Measurements from ENCODE around the gene IMMT. TPM values are rescaled to one million over a fixed set of nuclear protein-coding genes. Genes with fewer than 3 reads are reported as not detected.

IMMT gene
- total and polyA plus RNA-seq, 2 experiments from 2014 or later = 71.0 to 96.7 TPM

DNA sequence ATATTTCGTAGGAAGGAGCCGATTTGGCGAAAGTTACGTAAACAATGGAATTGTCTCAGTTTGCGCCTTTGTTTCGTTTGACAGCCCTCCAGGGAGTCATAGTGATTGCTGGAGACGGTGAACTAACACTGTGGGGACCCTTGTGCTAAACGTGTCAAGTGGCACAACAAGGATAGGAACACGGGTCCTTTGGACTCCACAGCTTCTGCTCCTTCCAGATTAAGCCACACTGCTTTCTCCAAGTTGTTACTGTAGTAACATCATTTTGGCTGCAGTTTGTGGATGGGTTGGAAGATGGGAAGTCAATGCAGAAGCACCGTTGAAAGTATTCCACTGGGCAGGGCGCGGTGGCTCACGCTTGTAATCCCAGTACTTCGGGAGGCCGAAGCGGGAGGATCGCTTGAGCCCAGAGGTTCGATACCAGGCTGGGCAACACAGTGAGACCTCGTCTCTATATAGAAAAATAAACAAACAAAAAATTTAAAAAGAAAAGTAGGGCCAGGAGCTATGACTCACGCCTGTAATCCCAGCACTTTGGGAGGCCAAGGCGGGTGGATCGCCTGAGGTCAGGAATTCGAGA is 636 bp upstream of the IMMT start:
- no peak for DNase-seq (ENCODE audit: low spot score)
- Mint-ChIP-seq H3K4me3 (peak overlapping the region; percentile 90), H3K36me3 (ENCODE audit: low read depth) (peaks cover 14% of the 10 kb centered on the region), H3K27ac (peak overlapping the region; percentile 99), H3K4me1 (peaks cover 21% of the 10 kb centered on the region), H3K27me3 (ENCODE audit: insufficient read depth, low read depth, poor library complexity) (peaks cover 9% of the 10 kb centered on the region), H3K9me3 (peaks cover 3% of the 10 kb centered on the region; the same call in 1 of the 3 replicates)
- Histone ChIP-seq H3K4me3 (peak overlapping the region; percentile 81), H3F3A (replicated peaks; ENCODE audit: low read depth) (no peaks in the 10 kb centered on the region), H3K27ac (ENCODE audit: low read depth) (peak overlapping the region; percentile 69; the same call in 1 of the 2 replicates), H3K9me2 (ENCODE audit: insufficient read depth) (no peaks in the 10 kb centered on the region), H2AFZ (peak overlapping the region; percentile 1; the same call in 1 of the 2 replicates), H3K36me3 (ENCODE audit: insufficient read depth) (no peaks in the 10 kb centered on the region), H3K79me2 (replicated peaks; ENCODE audit: insufficient read depth) (peaks cover 52% of the 10 kb centered on the region), H4K20me1 (replicated peaks; ENCODE audit: insufficient read depth) (peaks cover 12% of the 10 kb centered on the region), H3K4me2 (peak overlapping the region; percentile 85), H3K4me1 (ENCODE audit: insufficient read depth) (peaks cover 9% of the 10 kb centered on the region; the same call in 1 of the 2 replicates), H3K27me3 (ENCODE audit: insufficient read depth) (no peaks in the 10 kb centered on the region)
- TF ChIP-seq, protein P1, sequence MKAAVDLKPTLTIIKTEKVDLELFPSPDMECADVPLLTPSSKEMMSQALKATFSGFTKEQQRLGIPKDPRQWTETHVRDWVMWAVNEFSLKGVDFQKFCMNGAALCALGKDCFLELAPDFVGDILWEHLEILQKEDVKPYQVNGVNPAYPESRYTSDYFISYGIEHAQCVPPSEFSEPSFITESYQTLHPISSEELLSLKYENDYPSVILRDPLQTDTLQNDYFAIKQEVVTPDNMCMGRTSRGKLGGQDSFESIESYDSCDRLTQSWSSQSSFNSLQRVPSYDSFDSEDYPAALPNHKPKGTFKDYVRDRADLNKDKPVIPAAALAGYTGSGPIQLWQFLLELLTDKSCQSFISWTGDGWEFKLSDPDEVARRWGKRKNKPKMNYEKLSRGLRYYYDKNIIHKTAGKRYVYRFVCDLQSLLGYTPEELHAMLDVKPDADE (IDR thresholded peaks at IDR 0.05) = no peak
- TF ChIP-seq ZNF331 (CRISPR knock-in tag; IDR thresholded peaks at IDR 0.05; ENCODE audit: low read depth) (no peak), ZNF114 (CRISPR knock-in tag; IDR thresholded peaks at IDR 0.05) (no peak), POLR2AphosphoS5 (IDR thresholded peaks at IDR 0.05; ENCODE audit: low read depth) (no peak), EZH2phosphoT487 (IDR thresholded peaks at IDR 0.05; ENCODE audit: unreplicated experiment) (no peak), EZH2 (IDR thresholded peaks at IDR 0.05; ENCODE audit: low read depth, unreplicated experiment) (no peak), JUNB (IDR thresholded peaks at IDR 0.05; ENCODE audit: unreplicated experiment) (no peak), STAT1 (IDR thresholded peaks at IDR 0.05; ENCODE audit: unreplicated experiment) (no peak), NANOG (IDR thresholded peaks at IDR 0.05; ENCODE audit: borderline replicate concordance) (no peak), CREB1 (CRISPR knock-in tag; IDR thresholded peaks at IDR 0.05; ENCODE audit: low read depth) (no peak)
- TF ChIP-seq, protein P2, sequence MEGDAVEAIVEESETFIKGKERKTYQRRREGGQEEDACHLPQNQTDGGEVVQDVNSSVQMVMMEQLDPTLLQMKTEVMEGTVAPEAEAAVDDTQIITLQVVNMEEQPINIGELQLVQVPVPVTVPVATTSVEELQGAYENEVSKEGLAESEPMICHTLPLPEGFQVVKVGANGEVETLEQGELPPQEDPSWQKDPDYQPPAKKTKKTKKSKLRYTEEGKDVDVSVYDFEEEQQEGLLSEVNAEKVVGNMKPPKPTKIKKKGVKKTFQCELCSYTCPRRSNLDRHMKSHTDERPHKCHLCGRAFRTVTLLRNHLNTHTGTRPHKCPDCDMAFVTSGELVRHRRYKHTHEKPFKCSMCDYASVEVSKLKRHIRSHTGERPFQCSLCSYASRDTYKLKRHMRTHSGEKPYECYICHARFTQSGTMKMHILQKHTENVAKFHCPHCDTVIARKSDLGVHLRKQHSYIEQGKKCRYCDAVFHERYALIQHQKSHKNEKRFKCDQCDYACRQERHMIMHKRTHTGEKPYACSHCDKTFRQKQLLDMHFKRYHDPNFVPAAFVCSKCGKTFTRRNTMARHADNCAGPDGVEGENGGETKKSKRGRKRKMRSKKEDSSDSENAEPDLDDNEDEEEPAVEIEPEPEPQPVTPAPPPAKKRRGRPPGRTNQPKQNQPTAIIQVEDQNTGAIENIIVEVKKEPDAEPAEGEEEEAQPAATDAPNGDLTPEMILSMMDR (conservative IDR thresholded peaks at IDR 0.05; ENCODE audit: low read depth in 2 of 2) = no peak
- TF ChIP-seq, protein P3, sequence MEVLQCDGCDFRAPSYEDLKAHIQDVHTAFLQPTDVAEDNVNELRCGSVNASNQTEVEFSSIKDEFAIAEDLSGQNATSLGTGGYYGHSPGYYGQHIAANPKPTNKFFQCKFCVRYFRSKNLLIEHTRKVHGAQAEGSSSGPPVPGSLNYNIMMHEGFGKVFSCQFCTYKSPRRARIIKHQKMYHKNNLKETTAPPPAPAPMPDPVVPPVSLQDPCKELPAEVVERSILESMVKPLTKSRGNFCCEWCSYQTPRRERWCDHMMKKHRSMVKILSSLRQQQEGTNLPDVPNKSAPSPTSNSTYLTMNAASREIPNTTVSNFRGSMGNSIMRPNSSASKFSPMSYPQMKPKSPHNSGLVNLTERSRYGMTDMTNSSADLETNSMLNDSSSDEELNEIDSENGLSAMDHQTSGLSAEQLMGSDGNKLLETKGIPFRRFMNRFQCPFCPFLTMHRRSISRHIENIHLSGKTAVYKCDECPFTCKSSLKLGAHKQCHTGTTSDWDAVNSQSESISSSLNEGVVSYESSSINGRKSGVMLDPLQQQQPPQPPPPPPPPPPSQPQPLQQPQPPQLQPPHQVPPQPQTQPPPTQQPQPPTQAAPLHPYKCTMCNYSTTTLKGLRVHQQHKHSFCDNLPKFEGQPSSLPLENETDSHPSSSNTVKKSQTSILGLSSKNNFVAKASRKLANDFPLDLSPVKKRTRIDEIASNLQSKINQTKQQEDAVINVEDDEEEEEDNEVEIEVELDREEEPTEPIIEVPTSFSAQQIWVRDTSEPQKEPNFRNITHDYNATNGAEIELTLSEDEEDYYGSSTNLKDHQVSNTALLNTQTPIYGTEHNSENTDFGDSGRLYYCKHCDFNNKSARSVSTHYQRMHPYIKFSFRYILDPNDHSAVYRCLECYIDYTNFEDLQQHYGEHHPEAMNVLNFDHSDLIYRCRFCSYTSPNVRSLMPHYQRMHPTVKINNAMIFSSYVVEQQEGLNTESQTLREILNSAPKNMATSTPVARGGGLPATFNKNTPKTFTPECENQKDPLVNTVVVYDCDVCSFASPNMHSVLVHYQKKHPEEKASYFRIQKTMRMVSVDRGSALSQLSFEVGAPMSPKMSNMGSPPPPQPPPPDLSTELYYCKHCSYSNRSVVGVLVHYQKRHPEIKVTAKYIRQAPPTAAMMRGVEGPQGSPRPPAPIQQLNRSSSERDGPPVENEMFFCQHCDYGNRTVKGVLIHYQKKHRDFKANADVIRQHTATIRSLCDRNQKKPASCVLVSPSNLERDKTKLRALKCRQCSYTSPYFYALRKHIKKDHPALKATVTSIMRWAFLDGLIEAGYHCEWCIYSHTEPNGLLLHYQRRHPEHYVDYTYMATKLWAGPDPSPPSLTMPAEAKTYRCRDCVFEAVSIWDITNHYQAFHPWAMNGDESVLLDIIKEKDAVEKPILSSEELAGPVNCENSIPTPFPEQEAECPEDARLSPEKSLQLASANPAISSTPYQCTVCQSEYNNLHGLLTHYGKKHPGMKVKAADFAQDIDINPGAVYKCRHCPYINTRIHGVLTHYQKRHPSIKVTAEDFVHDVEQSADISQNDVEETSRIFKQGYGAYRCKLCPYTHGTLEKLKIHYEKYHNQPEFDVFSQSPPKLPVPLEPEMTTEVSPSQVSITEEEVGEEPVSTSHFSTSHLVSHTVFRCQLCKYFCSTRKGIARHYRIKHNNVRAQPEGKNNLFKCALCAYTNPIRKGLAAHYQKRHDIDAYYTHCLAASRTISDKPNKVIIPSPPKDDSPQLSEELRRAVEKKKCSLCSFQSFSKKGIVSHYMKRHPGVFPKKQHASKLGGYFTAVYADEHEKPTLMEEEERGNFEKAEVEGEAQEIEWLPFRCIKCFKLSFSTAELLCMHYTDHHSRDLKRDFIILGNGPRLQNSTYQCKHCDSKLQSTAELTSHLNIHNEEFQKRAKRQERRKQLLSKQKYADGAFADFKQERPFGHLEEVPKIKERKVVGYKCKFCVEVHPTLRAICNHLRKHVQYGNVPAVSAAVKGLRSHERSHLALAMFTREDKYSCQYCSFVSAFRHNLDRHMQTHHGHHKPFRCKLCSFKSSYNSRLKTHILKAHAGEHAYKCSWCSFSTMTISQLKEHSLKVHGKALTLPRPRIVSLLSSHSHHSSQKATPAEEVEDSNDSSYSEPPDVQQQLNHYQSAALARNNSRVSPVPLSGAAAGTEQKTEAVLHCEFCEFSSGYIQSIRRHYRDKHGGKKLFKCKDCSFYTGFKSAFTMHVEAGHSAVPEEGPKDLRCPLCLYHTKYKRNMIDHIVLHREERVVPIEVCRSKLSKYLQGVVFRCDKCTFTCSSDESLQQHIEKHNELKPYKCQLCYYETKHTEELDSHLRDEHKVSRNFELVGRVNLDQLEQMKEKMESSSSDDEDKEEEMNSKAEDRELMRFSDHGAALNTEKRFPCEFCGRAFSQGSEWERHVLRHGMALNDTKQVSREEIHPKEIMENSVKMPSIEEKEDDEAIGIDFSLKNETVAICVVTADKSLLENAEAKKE (CRISPR knock-in tag; IDR thresholded peaks at IDR 0.05) = no peak
- TF ChIP-seq, protein P4, sequence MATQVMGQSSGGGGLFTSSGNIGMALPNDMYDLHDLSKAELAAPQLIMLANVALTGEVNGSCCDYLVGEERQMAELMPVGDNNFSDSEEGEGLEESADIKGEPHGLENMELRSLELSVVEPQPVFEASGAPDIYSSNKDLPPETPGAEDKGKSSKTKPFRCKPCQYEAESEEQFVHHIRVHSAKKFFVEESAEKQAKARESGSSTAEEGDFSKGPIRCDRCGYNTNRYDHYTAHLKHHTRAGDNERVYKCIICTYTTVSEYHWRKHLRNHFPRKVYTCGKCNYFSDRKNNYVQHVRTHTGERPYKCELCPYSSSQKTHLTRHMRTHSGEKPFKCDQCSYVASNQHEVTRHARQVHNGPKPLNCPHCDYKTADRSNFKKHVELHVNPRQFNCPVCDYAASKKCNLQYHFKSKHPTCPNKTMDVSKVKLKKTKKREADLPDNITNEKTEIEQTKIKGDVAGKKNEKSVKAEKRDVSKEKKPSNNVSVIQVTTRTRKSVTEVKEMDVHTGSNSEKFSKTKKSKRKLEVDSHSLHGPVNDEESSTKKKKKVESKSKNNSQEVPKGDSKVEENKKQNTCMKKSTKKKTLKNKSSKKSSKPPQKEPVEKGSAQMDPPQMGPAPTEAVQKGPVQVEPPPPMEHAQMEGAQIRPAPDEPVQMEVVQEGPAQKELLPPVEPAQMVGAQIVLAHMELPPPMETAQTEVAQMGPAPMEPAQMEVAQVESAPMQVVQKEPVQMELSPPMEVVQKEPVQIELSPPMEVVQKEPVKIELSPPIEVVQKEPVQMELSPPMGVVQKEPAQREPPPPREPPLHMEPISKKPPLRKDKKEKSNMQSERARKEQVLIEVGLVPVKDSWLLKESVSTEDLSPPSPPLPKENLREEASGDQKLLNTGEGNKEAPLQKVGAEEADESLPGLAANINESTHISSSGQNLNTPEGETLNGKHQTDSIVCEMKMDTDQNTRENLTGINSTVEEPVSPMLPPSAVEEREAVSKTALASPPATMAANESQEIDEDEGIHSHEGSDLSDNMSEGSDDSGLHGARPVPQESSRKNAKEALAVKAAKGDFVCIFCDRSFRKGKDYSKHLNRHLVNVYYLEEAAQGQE (IDR thresholded peaks at IDR 0.05; ENCODE audit: unreplicated experiment) = no peak
- peak; percentile 12 for ATAC-seq
